ENCODE measurements around the gene TAS2R31. TPM values are rescaled to one million over a fixed set of nuclear protein-coding genes. Genes with fewer than 3 reads are reported as not detected.
"Not testable (repeated sequence)": the region's sequence is repeated elsewhere in the genome, so short reads cannot be mapped to it uniquely, and the experiment has no call there.

TAS2R31 gene
- polyA plus RNA-seq, 1 donor from 2014 or later: not detected

DNA sequence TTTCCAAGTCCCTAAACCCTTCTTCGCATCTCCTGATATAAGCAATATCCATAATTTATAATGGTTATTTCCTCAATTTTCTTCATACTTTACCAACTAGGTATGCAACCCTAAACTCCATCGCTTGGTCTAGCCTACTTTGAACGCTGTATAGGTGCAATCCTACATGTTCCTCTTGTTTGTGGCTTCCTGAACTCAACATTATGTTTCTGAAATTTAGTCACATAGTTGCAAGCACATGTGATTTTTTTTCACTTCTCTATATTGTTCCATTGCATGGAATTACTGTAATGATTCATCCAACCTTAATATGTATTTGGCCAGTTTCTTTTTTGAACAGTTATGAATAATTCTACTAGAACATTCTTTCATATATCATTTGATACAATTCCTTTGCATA, 2.8 kb upstream of the TAS2R31 start:
- H3K9me3 Mint-ChIP-seq, H3K4me3 Mint-ChIP-seq, H3K27ac Mint-ChIP-seq, H3K4me1 Mint-ChIP-seq, H3K27me3 Mint-ChIP-seq: not testable (repeated sequence)
- H3K36me3 Mint-ChIP-seq: peaks cover 13% of the 10 kb centered on the region

DNA sequence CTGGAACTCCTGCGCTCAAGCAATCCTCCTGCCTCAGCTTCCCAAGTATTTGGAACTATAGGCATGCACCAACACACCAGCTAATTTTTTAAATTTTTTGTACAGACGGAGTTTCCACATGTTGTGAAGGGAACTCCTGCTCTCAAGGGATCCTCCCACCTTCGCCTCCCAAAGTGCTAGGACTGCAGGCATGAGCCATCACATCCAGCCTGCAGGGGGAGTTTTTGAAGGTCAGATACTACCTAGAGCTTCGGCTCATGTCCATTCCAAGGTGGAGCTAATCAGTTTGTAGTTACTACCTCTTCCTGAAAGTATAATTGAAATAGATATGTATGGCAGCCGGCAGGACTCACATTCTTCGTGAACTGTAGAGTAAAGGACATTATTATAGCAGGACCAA, 5.1 kb downstream of the TAS2R31 start:
- Mint-ChIP-seq H3K4me3 (no peak overlapping the region), H3K36me3 (peaks cover 23% of the 10 kb centered on the region), H3K27me3 (no peaks in the 10 kb centered on the region), H3K4me1 (peaks cover 4 to 6% (median 6%) of the 10 kb centered on the region in 3 donors), H3K9me3 (peaks cover 0 to 9% (median 0%) of the 10 kb centered on the region in 3 donors), H3K27ac (no peak overlapping the region)

DNA sequence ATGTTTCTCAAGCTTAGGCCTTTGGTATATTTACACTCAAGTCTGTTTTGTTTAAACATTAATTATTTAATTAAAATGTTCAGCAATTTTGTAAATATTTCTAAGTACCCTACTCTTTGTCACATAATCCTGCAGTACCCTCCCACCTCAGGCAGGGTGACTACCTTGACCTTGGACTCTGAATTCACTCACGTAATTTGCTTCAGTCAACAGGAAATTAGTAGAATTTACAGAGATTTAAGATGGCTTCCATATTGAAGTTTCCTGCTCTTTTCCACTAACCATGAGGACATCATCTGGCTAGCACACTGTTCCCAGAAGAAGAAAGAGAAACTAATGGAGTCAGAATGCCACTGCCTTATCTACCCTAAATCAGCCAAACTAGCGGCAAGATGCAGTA, 7.8 kb downstream of the TAS2R31 start:
- Mint-ChIP-seq H3K27ac (no peak overlapping the region), H3K36me3 (peaks cover 24% of the 10 kb centered on the region), H3K27me3 (no peaks in the 10 kb centered on the region)

DNA sequence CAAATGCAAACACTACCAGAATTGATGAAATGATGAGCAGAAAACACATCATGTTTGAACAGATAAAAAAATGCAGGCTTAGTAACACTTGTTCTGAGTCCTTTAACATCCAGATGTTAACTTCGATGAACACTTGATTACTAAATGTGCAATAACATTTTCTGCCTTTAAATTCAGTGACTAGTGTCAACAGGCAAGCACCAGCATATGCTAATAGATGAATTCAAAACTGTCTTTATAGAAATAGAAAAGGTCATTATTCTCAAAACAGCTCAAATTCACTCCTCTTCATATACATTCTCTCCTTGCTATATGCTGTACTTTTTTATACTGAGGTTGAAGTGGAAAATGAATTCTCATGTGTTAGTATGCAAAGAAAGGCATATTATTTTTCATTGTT, 8.7 kb downstream of the TAS2R31 start, which contains the start of gene TAS2R19:
Gene TAS2R19 (minus strand): TSS at position 101 of the 400 bp plus-strand sequence. CDS start 49 bp downstream, at position 52.
- Mint-ChIP-seq H3K27me3 (no peaks in the 10 kb centered on the region), H3K4me3 (no peak within 1 kb of the TSS), H3K9me3 (peaks cover 0 to 9% (median 0%) of the 10 kb centered on the region in 3 donors), H3K27ac (no peak within 1 kb of the TSS), H3K36me3 (peaks cover 26% of the 10 kb centered on the region), H3K4me1 (peaks cover 4 to 11% (median 9%) of the 10 kb centered on the region in 3 donors)

More for the DNA sequence above, 7.8 kb downstream of the TAS2R31 start:
- H3K4me1 Mint-ChIP-seq: peaks cover 4 to 10% (median 9%) of the 10 kb centered on the region in 3 donors
- H3K9me3 Mint-ChIP-seq: peaks cover 0 to 9% (median 0%) of the 10 kb centered on the region in 3 donors
- H3K4me3 Mint-ChIP-seq: no peak overlapping the region

DNA sequence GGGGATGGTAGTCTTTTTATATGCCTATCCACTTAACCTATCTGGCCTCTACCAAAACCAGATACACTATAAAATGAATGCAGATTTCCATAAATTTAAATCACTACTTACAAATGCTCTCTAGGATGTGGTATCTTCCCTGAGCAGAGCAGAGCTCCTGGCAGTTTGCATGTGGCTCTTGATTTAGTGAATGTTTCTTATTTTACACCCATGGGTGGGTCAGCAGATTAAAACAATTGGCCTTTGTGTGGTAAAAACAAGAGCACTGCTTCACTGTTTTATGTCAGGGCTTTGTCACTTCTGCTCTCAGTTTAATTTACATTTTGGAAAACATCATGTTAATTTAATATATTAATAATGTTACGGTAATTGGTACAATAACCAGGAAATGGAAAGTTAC, 14.3 kb downstream of the TAS2R31 start:
- Mint-ChIP-seq H3K4me1 (peaks cover 3 to 13% (median 4%) of the 10 kb centered on the region in 3 donors), H3K4me3 (no peak overlapping the region), H3K9me3 (no peaks in the 10 kb centered on the region), H3K27ac (no peak overlapping the region), H3K36me3 (peaks cover 16% of the 10 kb centered on the region), H3K27me3 (no peaks in the 10 kb centered on the region)

DNA sequence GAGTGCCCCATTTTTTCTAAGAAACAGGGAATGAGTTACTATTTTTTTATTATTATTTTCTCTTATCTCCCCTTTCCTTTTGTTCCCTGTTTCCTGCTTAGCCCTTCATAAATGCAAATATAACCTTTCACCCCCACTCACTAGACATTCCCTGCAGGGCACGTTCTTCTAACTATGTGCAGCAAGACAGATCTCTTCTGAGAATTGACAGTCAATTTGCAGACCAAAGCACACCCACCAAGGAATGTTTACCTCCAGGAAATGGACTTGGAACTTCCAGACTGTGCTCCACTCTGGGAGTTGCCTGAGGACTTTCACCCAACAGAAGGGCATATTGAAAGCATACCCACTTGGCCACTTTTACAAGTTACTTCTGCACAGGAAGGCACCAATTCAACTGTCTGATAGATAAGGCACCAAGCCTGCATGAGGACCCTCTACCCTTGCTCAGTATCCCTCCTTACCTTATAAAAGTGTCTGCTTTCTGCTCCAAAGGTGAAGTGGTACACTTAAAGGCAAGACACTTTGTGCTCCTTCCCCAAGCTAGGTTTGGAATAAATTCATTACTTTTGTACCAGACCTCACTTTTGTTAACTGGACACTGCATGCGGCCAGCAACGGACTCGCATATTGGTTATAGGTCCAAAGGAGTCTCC, 15.3 kb downstream of the TAS2R31 start:
- H3K4me1 Mint-ChIP-seq: peaks cover 1 to 11% (median 3%) of the 10 kb centered on the region in 3 donors
- H3K4me3 Mint-ChIP-seq: no peak overlapping the region
- peaks cover 14% of the 10 kb centered on the region for H3K36me3 Mint-ChIP-seq
- no peak overlapping the region for H3K27ac Mint-ChIP-seq
- no peaks in the 10 kb centered on the region for H3K9me3 Mint-ChIP-seq
- H3K27me3 Mint-ChIP-seq: no peaks in the 10 kb centered on the region

DNA sequence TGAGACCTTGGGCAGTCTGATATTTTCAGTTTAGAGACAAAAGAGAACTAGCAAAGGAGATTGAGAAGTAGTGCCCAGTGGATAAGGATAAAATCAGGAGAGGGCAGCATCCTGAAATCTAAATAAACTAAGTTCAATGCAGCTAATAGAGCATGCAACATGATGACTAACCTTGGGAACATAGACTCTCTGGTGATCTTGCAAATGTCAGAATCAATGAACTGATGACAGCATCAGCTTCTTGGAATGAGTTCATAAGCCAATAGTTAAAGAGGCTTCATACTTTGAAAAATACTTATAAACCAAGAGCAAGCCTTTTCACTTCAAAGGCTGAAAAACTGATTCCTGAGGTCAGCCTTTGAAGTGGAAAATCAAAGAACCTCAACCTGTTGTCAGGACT, 17.0 kb downstream of the TAS2R31 start:
- no peaks in the 10 kb centered on the region for H3K9me3 Mint-ChIP-seq
- H3K4me1 Mint-ChIP-seq: peaks cover 1 to 11% (median 2%) of the 10 kb centered on the region in 3 donors
- no peak overlapping the region for H3K4me3 Mint-ChIP-seq
- H3K27me3 Mint-ChIP-seq: no peaks in the 10 kb centered on the region
- H3K27ac Mint-ChIP-seq: no peak overlapping the region
- peaks cover 13% of the 10 kb centered on the region for H3K36me3 Mint-ChIP-seq

DNA sequence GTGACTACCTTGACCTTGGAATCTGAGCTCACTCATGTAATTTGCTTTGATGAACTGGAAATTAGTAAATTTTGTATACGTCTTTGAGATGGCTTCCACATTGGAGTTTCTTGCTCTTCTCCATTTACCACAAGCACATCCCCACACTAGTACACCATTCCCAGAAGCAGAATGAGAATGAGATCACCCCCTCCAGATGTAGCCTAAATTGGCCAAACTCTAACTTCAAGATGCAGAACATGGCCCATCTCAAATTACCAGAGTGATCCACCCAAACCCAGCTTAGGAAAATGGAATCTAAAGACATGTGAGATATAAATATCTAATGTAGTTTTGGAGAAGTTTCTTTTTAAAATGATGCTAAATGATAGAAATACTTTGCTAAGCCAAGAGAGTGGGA, 23.6 kb downstream of the TAS2R31 start:
- H3K27ac Mint-ChIP-seq: no peak overlapping the region
- H3K4me1 Mint-ChIP-seq: peaks cover 0 to 2% (median 0%) of the 10 kb centered on the region in 3 donors
- H3K27me3 Mint-ChIP-seq: no peaks in the 10 kb centered on the region
- no peak overlapping the region for H3K4me3 Mint-ChIP-seq
- peaks cover 2% of the 10 kb centered on the region for H3K36me3 Mint-ChIP-seq
- no peaks in the 10 kb centered on the region for H3K9me3 Mint-ChIP-seq

DNA sequence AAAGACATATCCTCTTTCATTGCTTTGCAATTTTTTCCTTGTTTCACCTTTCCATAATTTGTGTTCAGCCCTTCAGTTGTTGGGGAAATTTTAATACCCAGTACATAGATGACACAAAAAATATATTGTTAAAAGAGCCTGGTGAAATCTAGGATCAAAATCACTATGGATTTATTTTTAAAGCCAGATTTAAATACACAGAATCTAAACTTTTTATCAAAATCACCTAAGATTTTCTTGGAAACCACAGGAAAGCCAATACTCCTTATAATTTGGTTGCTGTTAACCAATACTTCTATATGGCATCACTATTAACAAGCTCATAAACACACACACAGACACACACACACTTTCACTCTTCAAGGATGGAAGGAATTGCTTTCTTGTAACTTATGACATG, 33.0 kb downstream of the TAS2R31 start, which contains the start of gene TAS2R20:
Gene TAS2R20 (minus strand): TSS at position 101 of the 400 bp plus-strand sequence. CDS start 429 bp downstream, outside the sequence.
- Mint-ChIP-seq H3K27me3 (no peaks in the 10 kb centered on the region), H3K9me3 (peaks cover 0 to 4% (median 2%) of the 10 kb centered on the region in 3 donors), H3K36me3 (peaks cover 10% of the 10 kb centered on the region), H3K4me3 (no peak within 1 kb of the TSS), H3K27ac (no peak within 1 kb of the TSS), H3K4me1 (no peaks in the 10 kb centered on the region)

DNA sequence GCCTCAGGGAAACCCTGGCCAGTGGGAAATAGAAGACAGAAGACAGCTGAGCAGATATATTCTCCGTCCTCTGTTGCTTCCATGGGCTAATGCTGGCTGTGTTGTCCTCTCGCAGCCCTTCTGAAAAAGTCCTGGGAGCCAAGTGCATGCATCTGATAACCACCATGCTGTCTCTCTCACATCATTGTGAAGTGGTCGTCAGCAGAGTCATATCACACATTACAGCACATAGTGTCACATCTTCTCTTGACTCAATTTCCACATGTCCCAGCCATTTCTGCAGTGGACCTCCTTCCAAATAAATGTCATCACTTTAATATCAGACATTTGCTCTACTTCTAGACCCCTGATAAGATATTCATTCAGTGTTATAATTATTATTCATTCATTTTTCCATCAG, 36.9 kb downstream of the TAS2R31 start:
- Mint-ChIP-seq H3K27me3 (no peaks in the 10 kb centered on the region), H3K4me1 (peaks cover 0 to 1% (median 0%) of the 10 kb centered on the region in 3 donors), H3K36me3 (peaks cover 14% of the 10 kb centered on the region), H3K9me3 (peaks cover 0 to 10% (median 6%) of the 10 kb centered on the region in 3 donors), H3K27ac (no peak overlapping the region), H3K4me3 (no peak overlapping the region)

DNA sequence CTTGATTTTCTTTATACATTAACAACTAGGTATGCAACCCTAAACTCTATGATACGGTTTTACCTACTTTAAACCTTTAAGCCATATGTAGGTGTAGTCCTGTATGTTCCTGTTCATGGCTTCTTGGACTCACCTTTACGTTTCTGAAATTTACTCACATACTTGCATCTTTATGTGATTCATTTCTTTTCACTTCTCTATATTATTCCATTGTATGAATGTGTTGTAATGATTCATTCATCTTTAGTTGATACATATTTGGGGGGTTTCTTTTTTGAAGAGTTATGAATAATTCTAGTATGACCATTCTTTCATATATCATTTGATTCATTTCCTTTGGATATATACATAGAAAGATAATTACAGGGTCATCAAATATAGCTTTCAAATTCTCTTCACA, 42.1 kb downstream of the TAS2R31 start:
- Mint-ChIP-seq H3K36me3 (peaks cover 5% of the 10 kb centered on the region), H3K4me3 (no peak overlapping the region), H3K27ac (no peak overlapping the region), H3K4me1 (peaks cover 0 to 1% (median 1%) of the 10 kb centered on the region in 3 donors), H3K9me3 (peaks cover 0 to 10% (median 6%) of the 10 kb centered on the region in 3 donors), H3K27me3 (no peaks in the 10 kb centered on the region)

DNA sequence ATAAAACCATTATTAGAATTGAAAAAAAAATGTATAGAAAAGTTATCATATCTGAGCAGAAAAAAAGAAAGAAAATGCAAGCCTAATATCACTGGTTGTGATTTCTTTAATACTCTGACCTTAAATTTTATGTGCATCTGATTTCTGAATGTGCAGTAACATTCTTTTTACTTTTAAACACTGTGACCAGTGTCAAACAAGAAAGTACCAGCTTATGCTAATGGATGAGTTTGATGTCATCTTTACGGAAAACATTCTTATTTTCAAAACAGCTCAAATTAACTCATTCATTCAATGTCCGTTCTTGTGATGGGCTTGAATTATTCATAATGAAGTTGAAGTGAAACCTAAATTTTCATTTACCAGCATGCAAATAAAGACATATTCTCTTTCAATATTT, 44.4 kb downstream of the TAS2R31 start, which contains the start of gene TAS2R50:
Gene TAS2R50 (minus strand): TSS at position 101 of the 400 bp plus-strand sequence. CDS start 52 bp downstream, at position 49.
- H3K4me3 Mint-ChIP-seq: no peak within 1 kb of the TSS
- peaks cover 2% of the 10 kb centered on the region for H3K36me3 Mint-ChIP-seq
- peaks cover 0 to 10% (median 6%) of the 10 kb centered on the region in 3 donors for H3K9me3 Mint-ChIP-seq
- peaks cover 1 to 4% (median 4%) of the 10 kb centered on the region in 3 donors for H3K4me1 Mint-ChIP-seq
- no peak within 1 kb of the TSS for H3K27ac Mint-ChIP-seq
- H3K27me3 Mint-ChIP-seq: no peaks in the 10 kb centered on the region

DNA sequence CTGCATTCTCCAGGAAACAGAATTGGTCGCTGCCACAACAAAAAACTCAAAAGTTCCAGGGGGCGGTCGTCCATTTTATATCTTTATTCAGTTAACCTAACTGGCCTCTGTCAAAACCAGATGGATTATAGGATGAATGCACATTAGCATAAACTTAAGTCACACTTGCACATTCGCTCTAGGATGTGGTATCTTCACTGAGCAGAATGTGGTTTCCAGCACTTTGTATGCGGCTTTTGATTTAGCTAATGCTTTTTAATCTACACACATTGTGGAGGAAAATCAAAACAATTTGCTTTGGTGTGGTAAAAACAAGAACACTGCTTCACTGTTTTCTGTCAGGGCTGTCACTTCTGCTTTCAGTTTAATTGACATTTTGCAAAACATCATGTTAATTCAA, 49.0 kb downstream of the TAS2R31 start:
- Mint-ChIP-seq H3K27ac (no peak overlapping the region), H3K9me3 (peaks cover 0 to 2% (median 0%) of the 10 kb centered on the region in 3 donors), H3K4me1 (peaks cover 0 to 25% (median 6%) of the 10 kb centered on the region in 3 donors), H3K4me3 (no peak overlapping the region), H3K27me3 (no peaks in the 10 kb centered on the region), H3K36me3 (peaks cover 2% of the 10 kb centered on the region)
